Vagina (tissue), 2 donors: ENCODE results near the gene EHMT1.

Experiments
- POLR2AphosphoS5 ChIP-seq, 2 donors: sonication (generic); formaldehyde crosslinking; IDR thresholded peaks; one replicate each; pipeline ENCODE4 v1.9.0; 2017; ENCODE audit warnings: antibody characterized with exemption in 2 of 2, mild to moderate bottlenecking in 2 of 2, low read depth in 1 of 2; ENCODE audit not compliant: insufficient read depth in 1 of 2
- TF ChIP-seq, protein P1 (sequence below), 3 experiments: fragments of 450-650 bp in 2 of 3; fragments of 200-600 bp in 1 of 3; sonication (generic) in 1 of 3; IDR thresholded peaks; one replicate each; pipeline ENCODE4 v1.5.1; 2017 to 2019; ENCODE audit warnings: antibody characterized with exemption in 3 of 3, mild to moderate bottlenecking in 2 of 3, moderate library complexity in 2 of 3

GRCh38 chr9:137879052-137879451 is 260.2 kb downstream of the EHMT1 start:
- no peak for TF ChIP-seq POLR2AphosphoS5 (IDR thresholded peaks at IDR 0.05; ENCODE audit: insufficient read depth in 1 of 2, low read depth in 1 of 2)
- TF ChIP-seq, protein P1, sequence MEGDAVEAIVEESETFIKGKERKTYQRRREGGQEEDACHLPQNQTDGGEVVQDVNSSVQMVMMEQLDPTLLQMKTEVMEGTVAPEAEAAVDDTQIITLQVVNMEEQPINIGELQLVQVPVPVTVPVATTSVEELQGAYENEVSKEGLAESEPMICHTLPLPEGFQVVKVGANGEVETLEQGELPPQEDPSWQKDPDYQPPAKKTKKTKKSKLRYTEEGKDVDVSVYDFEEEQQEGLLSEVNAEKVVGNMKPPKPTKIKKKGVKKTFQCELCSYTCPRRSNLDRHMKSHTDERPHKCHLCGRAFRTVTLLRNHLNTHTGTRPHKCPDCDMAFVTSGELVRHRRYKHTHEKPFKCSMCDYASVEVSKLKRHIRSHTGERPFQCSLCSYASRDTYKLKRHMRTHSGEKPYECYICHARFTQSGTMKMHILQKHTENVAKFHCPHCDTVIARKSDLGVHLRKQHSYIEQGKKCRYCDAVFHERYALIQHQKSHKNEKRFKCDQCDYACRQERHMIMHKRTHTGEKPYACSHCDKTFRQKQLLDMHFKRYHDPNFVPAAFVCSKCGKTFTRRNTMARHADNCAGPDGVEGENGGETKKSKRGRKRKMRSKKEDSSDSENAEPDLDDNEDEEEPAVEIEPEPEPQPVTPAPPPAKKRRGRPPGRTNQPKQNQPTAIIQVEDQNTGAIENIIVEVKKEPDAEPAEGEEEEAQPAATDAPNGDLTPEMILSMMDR (IDR thresholded peaks at IDR 0.05): no peak
